HepG2 (cell line): Measurements from ENCODE around the gene PCNA. TPM values are rescaled to one million over a fixed set of nuclear protein-coding genes. Genes with fewer than 3 reads are reported as not detected.

ENCODE experiments used
- polyA plus RNA-seq, 8 experiments: library from polyadenylated mRNA; depleted of rRNA in 3 of 8; stranded (reverse) in 7 of 8; unstranded in 1 of 8; fragments of >200 nt; fragmentation: Illumina TruSeq in 4 of 8; extraction: Trizol in 4 of 8; gene quantifications; 2 replicates each; pipeline versions ENCODE4 v1.2.1 to v1.2.3, GENCODE V29; 2011 to 2016; ENCODE audit warnings: low read depth in 4 of 8, missing spikeins in 1 of 8, mixed read lengths in 1 of 8; ENCODE audit not compliant: insufficient read depth in 1 of 8
- small RNA-seq, 3 experiments: library from RNA; depleted of rRNA; stranded (forward); fragments of <200 nt; gene quantifications; one replicate each; pipeline ENCODE3, GENCODE V24; 2012; ENCODE audit warnings: low read depth in 2 of 3, low replicate concordance in 1 of 3; ENCODE audit not compliant: insufficient read length in 3 of 3, insufficient read depth in 2 of 3
- total RNA-seq, 5 experiments: library from RNA; depleted of rRNA; stranded (reverse); fragments of >200 nt; fragmentation: Illumina TruSeq; extraction: Trizol; gene quantifications; 2 replicates each; pipeline ENCODE4 v1.2.3, GENCODE V29; 2016; ENCODE audit warnings: low read depth in 1 of 5

Gene PCNA
- total and polyA plus RNA-seq, 2 of the 13 experiments (the other 11 are each of a cell fraction or from before 2014, with no cell fraction given), result 229 to 655 TPM

Small RNA genes within 50 kb of the gene (small RNA-seq; reads per million reads assigned to genes)
- 0 reads per million in 3 experiments for gene RF00019
- gene RF00568, result 0 reads per million in 3 experiments
- 0 to 10.6 (median 0.98) reads per million in 3 experiments for gene RNA5SP474

Other genes starting within 250 kb of the PCNA start
- 26.2 and 42.2 TPM in 2 replicates for gene SLC23A2, start 118.4 kb downstream of the PCNA start, total RNA-seq (2016; rRNA removed; fragmentation: Illumina TruSeq; extraction: Trizol)
- 51.2 and 62.5 TPM in 2 replicates for gene SLC23A2, start 118.4 kb downstream of the PCNA start, polyA plus RNA-seq (2011; rRNA removed)
- gene TMEM230, start 6.9 kb downstream of the PCNA start, total RNA-seq (2016; rRNA removed; fragmentation: Illumina TruSeq; extraction: Trizol), result 158 and 192 TPM in 2 replicates
- gene TMEM230, start 6.9 kb downstream of the PCNA start, polyA plus RNA-seq (2011; rRNA removed), result 250 and 325 TPM in 2 replicates
- gene CDS2, start 7.0 kb upstream of the PCNA start, total RNA-seq (2016; rRNA removed; fragmentation: Illumina TruSeq; extraction: Trizol), result 69.6 and 81.3 TPM in 2 replicates
- 143 and 153 TPM in 2 replicates for gene CDS2, start 7.0 kb upstream of the PCNA start, polyA plus RNA-seq (2011; rRNA removed)
- not detected in 2 replicates for gene PROKR2, start 197.0 kb upstream of the PCNA start, total RNA-seq (2016; rRNA removed; fragmentation: Illumina TruSeq; extraction: Trizol)
- not detected in 2 replicates for gene PROKR2, start 197.0 kb upstream of the PCNA start, polyA plus RNA-seq (2011; rRNA removed)